ENCODE results near the gene ZNF124.

DNA sequence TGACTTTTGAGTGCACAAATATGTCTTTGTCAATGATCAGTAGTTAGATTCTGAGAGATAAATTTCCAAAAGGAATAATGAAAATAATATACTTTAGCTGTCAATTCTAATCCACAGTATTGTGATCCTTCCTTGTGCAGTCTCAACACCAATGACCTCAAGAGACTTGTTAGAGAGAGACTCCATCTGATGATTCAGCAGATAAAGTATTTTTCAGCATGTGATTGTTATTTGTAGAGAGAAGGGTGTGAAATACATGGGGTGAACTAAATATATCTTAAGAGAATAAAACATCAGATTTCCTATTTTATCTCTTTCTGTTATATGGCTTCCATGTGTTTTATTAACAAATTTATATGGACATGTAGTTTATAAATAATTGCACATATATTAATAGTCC, 5.9 kb upstream of the ZNF124 start:
- TF ChIP-seq, protein P1, sequence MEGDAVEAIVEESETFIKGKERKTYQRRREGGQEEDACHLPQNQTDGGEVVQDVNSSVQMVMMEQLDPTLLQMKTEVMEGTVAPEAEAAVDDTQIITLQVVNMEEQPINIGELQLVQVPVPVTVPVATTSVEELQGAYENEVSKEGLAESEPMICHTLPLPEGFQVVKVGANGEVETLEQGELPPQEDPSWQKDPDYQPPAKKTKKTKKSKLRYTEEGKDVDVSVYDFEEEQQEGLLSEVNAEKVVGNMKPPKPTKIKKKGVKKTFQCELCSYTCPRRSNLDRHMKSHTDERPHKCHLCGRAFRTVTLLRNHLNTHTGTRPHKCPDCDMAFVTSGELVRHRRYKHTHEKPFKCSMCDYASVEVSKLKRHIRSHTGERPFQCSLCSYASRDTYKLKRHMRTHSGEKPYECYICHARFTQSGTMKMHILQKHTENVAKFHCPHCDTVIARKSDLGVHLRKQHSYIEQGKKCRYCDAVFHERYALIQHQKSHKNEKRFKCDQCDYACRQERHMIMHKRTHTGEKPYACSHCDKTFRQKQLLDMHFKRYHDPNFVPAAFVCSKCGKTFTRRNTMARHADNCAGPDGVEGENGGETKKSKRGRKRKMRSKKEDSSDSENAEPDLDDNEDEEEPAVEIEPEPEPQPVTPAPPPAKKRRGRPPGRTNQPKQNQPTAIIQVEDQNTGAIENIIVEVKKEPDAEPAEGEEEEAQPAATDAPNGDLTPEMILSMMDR (IDR thresholded peaks at IDR 0.05) = no peak
- TF ChIP-seq POLR2A (IDR thresholded peaks at IDR 0.05) (no peak), EP300 (IDR thresholded peaks at IDR 0.05) (no peak)

Data from sigmoid colon (tissue), 4 donors.